PFSK-1 (cell line): ENCODE results near the gene FLAD1.

Experiments
- FOXP2 ChIP-seq: optimal IDR thresholded peaks from 2 replicates; pipeline ENCODE3; 2011; ENCODE audit warnings: borderline replicate concordance, control low read depth, inconsistent platforms; ENCODE audit not compliant: insufficient read depth; ENCODE audit errors: extremely low read length, extremely low read depth
- POLR2AphosphoS5 ChIP-seq: IDR thresholded peaks from 2 replicates; pipeline ENCODE4 v1.6.1; 2012; ENCODE audit warnings: low read depth, mild to moderate bottlenecking, control low read depth, low read length, moderate library complexity
- SIN3A ChIP-seq: IDR thresholded peaks from 2 replicates; pipeline ENCODE4 v1.6.1; 2012; ENCODE audit warnings: mild to moderate bottlenecking, low read length, moderate library complexity, borderline replicate concordance; ENCODE audit not compliant: insufficient read depth
- TAF1 ChIP-seq: IDR thresholded peaks from 2 replicates; pipeline ENCODE4 v1.6.1; 2012; ENCODE audit warnings: low read length, control low read depth, borderline replicate concordance; ENCODE audit not compliant: insufficient read depth
- TF ChIP-seq, protein P1 (sequence below), 2 experiments: IDR thresholded peaks; 2 replicates each; pipeline versions ENCODE4 v1.6.1 to v1.8.0; 2011 to 2012; ENCODE audit warnings: low read depth in 2 of 2, low read length in 2 of 2, control low read depth in 1 of 2, inconsistent platforms in 1 of 2, mild to moderate bottlenecking in 1 of 2, moderate library complexity in 1 of 2; ENCODE audit not compliant: insufficient read depth in 1 of 2

DNA sequence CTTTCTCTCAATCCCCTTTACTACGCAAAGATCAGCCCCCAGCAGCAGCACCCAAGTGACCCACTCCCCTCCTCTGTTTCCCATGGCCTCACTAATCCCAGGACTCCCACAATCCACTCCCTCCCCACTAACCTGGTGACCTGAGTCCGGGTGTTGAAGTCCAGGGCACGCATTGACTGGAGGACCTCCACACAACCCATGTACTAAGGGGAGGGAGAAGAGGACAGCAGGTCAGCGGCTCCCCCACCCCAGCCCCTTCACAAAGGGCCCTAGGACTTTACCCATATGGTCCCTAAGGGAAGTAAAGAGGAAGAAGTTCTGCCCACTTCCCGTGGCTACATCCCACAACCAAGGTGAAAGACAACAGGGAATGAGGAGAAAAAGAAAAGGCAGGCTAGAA is 13.9 kb upstream of the FLAD1 start:
- TF ChIP-seq, protein P1, sequence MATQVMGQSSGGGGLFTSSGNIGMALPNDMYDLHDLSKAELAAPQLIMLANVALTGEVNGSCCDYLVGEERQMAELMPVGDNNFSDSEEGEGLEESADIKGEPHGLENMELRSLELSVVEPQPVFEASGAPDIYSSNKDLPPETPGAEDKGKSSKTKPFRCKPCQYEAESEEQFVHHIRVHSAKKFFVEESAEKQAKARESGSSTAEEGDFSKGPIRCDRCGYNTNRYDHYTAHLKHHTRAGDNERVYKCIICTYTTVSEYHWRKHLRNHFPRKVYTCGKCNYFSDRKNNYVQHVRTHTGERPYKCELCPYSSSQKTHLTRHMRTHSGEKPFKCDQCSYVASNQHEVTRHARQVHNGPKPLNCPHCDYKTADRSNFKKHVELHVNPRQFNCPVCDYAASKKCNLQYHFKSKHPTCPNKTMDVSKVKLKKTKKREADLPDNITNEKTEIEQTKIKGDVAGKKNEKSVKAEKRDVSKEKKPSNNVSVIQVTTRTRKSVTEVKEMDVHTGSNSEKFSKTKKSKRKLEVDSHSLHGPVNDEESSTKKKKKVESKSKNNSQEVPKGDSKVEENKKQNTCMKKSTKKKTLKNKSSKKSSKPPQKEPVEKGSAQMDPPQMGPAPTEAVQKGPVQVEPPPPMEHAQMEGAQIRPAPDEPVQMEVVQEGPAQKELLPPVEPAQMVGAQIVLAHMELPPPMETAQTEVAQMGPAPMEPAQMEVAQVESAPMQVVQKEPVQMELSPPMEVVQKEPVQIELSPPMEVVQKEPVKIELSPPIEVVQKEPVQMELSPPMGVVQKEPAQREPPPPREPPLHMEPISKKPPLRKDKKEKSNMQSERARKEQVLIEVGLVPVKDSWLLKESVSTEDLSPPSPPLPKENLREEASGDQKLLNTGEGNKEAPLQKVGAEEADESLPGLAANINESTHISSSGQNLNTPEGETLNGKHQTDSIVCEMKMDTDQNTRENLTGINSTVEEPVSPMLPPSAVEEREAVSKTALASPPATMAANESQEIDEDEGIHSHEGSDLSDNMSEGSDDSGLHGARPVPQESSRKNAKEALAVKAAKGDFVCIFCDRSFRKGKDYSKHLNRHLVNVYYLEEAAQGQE (IDR thresholded peaks at IDR 0.05; ENCODE audit: insufficient read depth in 1 of 2, low read depth in 2 of 2, low read length in 2 of 2): no peak
- TF ChIP-seq TAF1 (no peak), POLR2AphosphoS5 (no peak), SIN3A (no peak), FOXP2 (no peak)
